Uterine smooth muscle cell (primary cell): ENCODE data around the gene BUD13. TPM values are rescaled to one million over a fixed set of nuclear protein-coding genes. Genes with fewer than 3 reads are reported as not detected.

Source experiments
- total RNA-seq: library from RNA; depleted of rRNA; stranded (reverse); fragments of >200 nt; gene quantifications from 2 replicates; pipeline ENCODE4 v1.2.3, GENCODE V29; 2014

BUD13 gene
- total RNA-seq = 13.0 and 21.8 TPM in 2 replicates

DNA sequence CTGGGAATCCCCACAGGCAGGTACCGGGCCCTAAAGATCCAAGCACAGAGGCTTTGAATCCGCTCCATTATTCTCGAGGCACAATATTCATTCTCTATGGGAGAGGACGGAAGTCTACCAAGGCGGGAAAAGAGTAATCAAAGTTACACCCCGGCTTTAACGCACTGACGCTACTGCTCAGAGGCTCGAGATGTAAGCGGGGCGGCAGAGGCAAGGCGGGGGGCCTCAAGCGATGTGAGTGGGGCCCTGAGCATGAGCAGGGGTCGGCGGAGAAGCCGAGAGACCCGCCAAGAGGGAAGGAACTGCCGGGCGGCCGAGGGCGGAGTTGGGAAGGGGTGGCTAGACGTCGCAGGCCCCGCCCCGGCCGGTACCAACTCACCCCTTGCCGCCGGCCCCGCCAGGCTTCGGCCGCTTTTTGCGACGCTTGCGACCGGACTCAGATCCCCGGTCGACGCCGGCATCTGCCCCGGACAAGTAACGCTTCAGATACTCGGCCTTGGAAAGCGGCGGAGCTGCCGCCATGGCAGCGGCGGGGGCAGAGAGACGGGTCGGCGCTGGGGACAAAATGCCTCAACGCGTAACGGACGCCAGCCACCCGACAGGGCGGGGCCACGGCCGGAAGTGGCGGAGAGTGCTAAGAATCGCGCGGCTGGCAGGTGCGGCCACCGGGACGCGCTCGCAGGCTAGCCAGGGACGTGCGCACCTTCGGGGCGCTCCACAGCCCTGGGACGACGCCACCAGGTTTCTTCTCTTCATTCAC is at the start of gene BUD13:
Gene BUD13, minus strand, starts transcription at position 545 of the 760 bp plus-strand sequence. Its CDS starts 23 bp downstream, at position 522.

DNA sequence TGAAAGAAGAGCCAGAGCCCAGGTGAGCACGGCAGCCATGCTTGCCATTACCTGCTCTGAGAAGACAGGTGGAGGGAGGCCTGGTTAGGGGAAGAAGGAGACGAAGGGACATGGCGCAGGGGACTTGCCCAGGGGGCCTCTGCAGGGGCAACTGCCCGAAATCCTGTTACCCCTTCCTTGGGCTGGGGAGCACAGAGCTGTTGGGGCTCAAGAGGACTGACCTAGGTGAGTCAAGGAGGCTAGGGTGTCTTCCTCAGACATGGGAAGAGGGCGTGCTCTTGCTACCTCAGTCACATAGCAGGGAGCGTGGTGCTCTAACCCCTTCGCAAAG is 19.0 kb upstream of the BUD13 start, which contains the start of gene APOA5:
Gene APOA5, minus strand, starts transcription at position 67 of the 331 bp plus-strand sequence. Its CDS starts 19 bp downstream, at position 48.

GRCh38 chr11:116787786-116788486 is 15.1 kb upstream of the BUD13 start, which contains the start of gene ZPR1:
Gene ZPR1, minus strand, starts transcription at chr11:116788023. Its CDS starts 33 bp downstream, at chr11:116787990.

Other genes with a start within 250 kb of the BUD13 start
- gene ZPR1, start 15.0 kb upstream of the BUD13 start, total RNA-seq = 49.2 and 65.3 TPM in 2 replicates
- gene APOA5, start 18.9 kb upstream of the BUD13 start, total RNA-seq = not detected in 2 replicates
- gene APOA4, start 50.3 kb upstream of the BUD13 start, total RNA-seq = not detected in 2 replicates
- not detected in 2 replicates for gene APOC3, start 56.9 kb upstream of the BUD13 start, total RNA-seq
- gene APOA1, start 64.6 kb upstream of the BUD13 start, total RNA-seq = 0.62 and 1.4 TPM in 2 replicates